CD14-positive monocyte (primary cell): ENCODE data around the gene USP54. TPM values are rescaled to one million over a fixed set of nuclear protein-coding genes. Genes with fewer than 3 reads are reported as not detected.

Source experiments
- DNase-seq, 3 donors: peaks; one replicate each; pipeline ENCODE4 v3.0.0-alpha.2; 2011 to 2022
- H2AFZ ChIP-seq: 2 replicates; pipeline ENCODE4 v1.6.0; 2012; ENCODE audit warnings: mild to moderate bottlenecking, low read depth, low read length, inconsistent platforms; ENCODE audit not compliant: insufficient read depth, poor library complexity, severe bottlenecking
- H3K27ac ChIP-seq, 2 donors: 1 replicate in 1 of 2; 2 replicates in 1 of 2; pipeline ENCODE4 v1.5.1; 2012 to 2013; ENCODE audit warnings: low read length in 2 of 2, control low read depth in 1 of 2, inconsistent platforms in 1 of 2, low read depth in 1 of 2, mild to moderate bottlenecking in 1 of 2
- H3K27me3 ChIP-seq, 2 donors: one replicate each; pipeline versions ENCODE4 v1.6.0 to v1.6.1; 2011 to 2013; ENCODE audit warnings: low read length in 2 of 2; ENCODE audit not compliant: control insufficient read depth in 2 of 2, insufficient read depth in 2 of 2
- H3K36me3 ChIP-seq, 2 donors: replicated peaks in 1 of 2; 1 replicate in 1 of 2; 2 replicates in 1 of 2; pipeline versions ENCODE4 v1.5.1 to v1.6.1; 2012 to 2013; ENCODE audit warnings: low read length in 2 of 2, control low read depth in 1 of 2, inconsistent platforms in 1 of 2, mild to moderate bottlenecking in 1 of 2; ENCODE audit not compliant: insufficient read depth in 2 of 2, control insufficient read depth in 1 of 2
- H3K4me1 ChIP-seq, 2 donors: 1 replicate in 1 of 2; 2 replicates in 1 of 2; pipeline versions ENCODE4 v1.5.1 to v1.6.1; 2012 to 2013; ENCODE audit warnings: low read length in 2 of 2, control low read depth in 1 of 2, inconsistent platforms in 1 of 2, mild to moderate bottlenecking in 1 of 2, moderate library complexity in 1 of 2; ENCODE audit not compliant: insufficient read depth in 2 of 2, control insufficient read depth in 1 of 2
- H3K4me2 ChIP-seq: replicated peaks from 2 replicates; pipeline ENCODE3; 2012; ENCODE audit warnings: low read length, moderate library complexity, mild to moderate bottlenecking; ENCODE audit not compliant: poor library complexity, severe bottlenecking; ENCODE audit errors: extremely low read depth
- H3K4me3 ChIP-seq, 3 experiments: fragments of 200-600 bp in 1 of 3; sonication (generic) in 1 of 3; replicated peaks in 1 of 3; 1 replicate in 2 of 3; 2 replicates in 1 of 3; pipeline ENCODE4 v1.5.1; 2011 to 2013; ENCODE audit warnings: low read length in 3 of 3, mild to moderate bottlenecking in 3 of 3, control low read depth in 2 of 3, low read depth in 2 of 3, inconsistent platforms in 1 of 3, moderate library complexity in 1 of 3
- H3K79me2 ChIP-seq: 2 replicates; pipeline ENCODE4 v1.6.0; 2012; ENCODE audit warnings: mild to moderate bottlenecking, control low read depth, inconsistent platforms, low read length, moderate library complexity; ENCODE audit not compliant: insufficient read depth
- H3K9ac ChIP-seq: 2 replicates; pipeline ENCODE4 v1.6.0; 2017; ENCODE audit warnings: low read length, mild to moderate bottlenecking; ENCODE audit not compliant: insufficient read depth, poor library complexity, severe bottlenecking
- H3K9me3 ChIP-seq, 2 donors: replicated peaks in 1 of 2; 1 replicate in 1 of 2; 2 replicates in 1 of 2; pipeline versions ENCODE4 v1.5.1 to v1.6.1; 2012 to 2013; ENCODE audit warnings: low read length in 2 of 2, control low read depth in 1 of 2; ENCODE audit not compliant: control insufficient read depth in 1 of 2, insufficient read depth in 1 of 2
- H4K20me1 ChIP-seq: 2 replicates; pipeline ENCODE4 v1.6.0; 2012; ENCODE audit warnings: mild to moderate bottlenecking, low read length, control low read depth, moderate library complexity; ENCODE audit not compliant: insufficient read depth
- H3K27ac Mint-ChIP-seq, 7 donors: one replicate each; pipeline ENCODE4 v1.8.0; 2020; ENCODE audit warnings: mild to moderate bottlenecking in 7 of 7, mixed read lengths in 7 of 7, moderate library complexity in 6 of 7, inconsistent platforms in 2 of 7
- H3K27me3 Mint-ChIP-seq, 3 donors: one replicate each; pipeline ENCODE4 v1.8.0; 2021 to 2022; ENCODE audit warnings: low read depth in 3 of 3, mild to moderate bottlenecking in 3 of 3, mixed read lengths in 3 of 3, moderate library complexity in 3 of 3, inconsistent platforms in 1 of 3
- H3K36me3 Mint-ChIP-seq, 2 donors: one replicate each; pipeline ENCODE4 v1.8.0; 2020; ENCODE audit warnings: mixed read lengths in 2 of 2, inconsistent platforms in 1 of 2, mild to moderate bottlenecking in 1 of 2
- H3K4me1 Mint-ChIP-seq: one replicate; pipeline ENCODE4 v1.8.0; 2020; ENCODE audit warnings: mild to moderate bottlenecking, mixed read lengths
- H3K4me3 Mint-ChIP-seq, 2 donors: one replicate each; pipeline ENCODE4 v1.8.0; 2020; ENCODE audit warnings: mild to moderate bottlenecking in 2 of 2, mixed read lengths in 2 of 2, moderate library complexity in 1 of 2
- H3K9me3 Mint-ChIP-seq, 7 donors: one replicate each; pipeline ENCODE4 v1.8.0; 2020 to 2022; ENCODE audit warnings: mixed read lengths in 7 of 7, mild to moderate bottlenecking in 6 of 7, moderate library complexity in 6 of 7, inconsistent platforms in 2 of 7
- WGBS: methylation state at CpG from one replicate; pipeline ENCODE4 v1.1.5; 2013; ENCODE audit warnings: missing lambda C conversion rate; ENCODE audit not compliant: insufficient coverage; 5-methylcytosine and 5-hydroxymethylcytosine counted together
- intact Hi-C, 2 donors: fragments of 100-400 bp; cut with micrococcal nuclease; formaldehyde crosslinking; loops; one replicate each; pipeline versions ENCODE4 v1.15.0 to v1.15.1; 2023
- polyA plus RNA-seq, 3 donors: library from polyadenylated mRNA; depleted of rRNA in 1 of 3; unstranded in 2 of 3; stranded (reverse) in 1 of 3; fragments of 300-500 nt in 2 of 3; fragments of >200 nt in 1 of 3; fragmentation: Illumina TruSeq in 2 of 3; gene quantifications; 1 replicate in 2 of 3; 2 replicates in 1 of 3; pipeline ENCODE4 v1.2.3, GENCODE V29; 2012 to 2021
- TF ChIP-seq, protein P1 (sequence below): fragments of 200-600 bp; IDR thresholded peaks from one replicate; pipeline ENCODE4 v1.8.0; 2022; ENCODE audit warnings: antibody characterized with exemption, mild to moderate bottlenecking

USP54 gene
- polyA plus RNA-seq, 3 donors, result 0.28 to 2.4 (median 0.55) TPM

DNA sequence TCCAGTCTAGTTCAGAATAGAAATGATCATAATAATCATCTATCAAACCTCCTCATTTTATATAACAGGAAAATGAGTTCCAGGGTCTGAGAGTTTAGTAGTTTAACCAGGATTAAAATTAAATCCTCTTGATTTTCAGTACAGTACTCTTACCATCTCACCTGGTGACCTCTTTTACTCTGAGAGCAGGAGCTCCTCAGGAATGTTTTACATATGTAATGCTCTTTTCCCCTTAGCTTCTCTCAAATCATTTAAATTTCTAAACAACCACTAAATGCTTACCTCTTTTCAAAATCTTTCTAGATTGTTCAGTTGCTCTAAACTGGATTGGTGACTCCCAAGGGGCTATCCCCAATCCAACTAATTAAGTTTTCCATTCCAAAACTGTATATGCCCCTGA, 85.1 kb downstream of the USP54 start:
- no peak overlapping the region for H3K27ac ChIP-seq
- peaks cover 11 to 12% of the 10 kb centered on the region in 2 donors for H3K4me1 ChIP-seq
- no peak for DNase-seq
- no peaks in the 10 kb centered on the region for H3K79me2 ChIP-seq
- H3K36me3 Mint-ChIP-seq, result peaks cover 26 to 27% of the 10 kb centered on the region in 2 donors
- H3K27me3 ChIP-seq, result no peaks in the 10 kb centered on the region
- peaks cover 0 to 1% (median 0%) of the 10 kb centered on the region in 3 donors for H3K27me3 Mint-ChIP-seq
- H3K4me3 Mint-ChIP-seq, result no peak overlapping the region
- H3K4me1 Mint-ChIP-seq, result peaks cover 10% of the 10 kb centered on the region
- H2AFZ ChIP-seq, result no peak overlapping the region
- no peak overlapping the region for H3K4me2 ChIP-seq
- H3K9me3 Mint-ChIP-seq, result no peaks in the 10 kb centered on the region
- H4K20me1 ChIP-seq, result no peaks in the 10 kb centered on the region
- intact Hi-C loops, result no loop called here
- H3K27ac Mint-ChIP-seq, result no peak overlapping the region
- TF ChIP-seq, protein P1, sequence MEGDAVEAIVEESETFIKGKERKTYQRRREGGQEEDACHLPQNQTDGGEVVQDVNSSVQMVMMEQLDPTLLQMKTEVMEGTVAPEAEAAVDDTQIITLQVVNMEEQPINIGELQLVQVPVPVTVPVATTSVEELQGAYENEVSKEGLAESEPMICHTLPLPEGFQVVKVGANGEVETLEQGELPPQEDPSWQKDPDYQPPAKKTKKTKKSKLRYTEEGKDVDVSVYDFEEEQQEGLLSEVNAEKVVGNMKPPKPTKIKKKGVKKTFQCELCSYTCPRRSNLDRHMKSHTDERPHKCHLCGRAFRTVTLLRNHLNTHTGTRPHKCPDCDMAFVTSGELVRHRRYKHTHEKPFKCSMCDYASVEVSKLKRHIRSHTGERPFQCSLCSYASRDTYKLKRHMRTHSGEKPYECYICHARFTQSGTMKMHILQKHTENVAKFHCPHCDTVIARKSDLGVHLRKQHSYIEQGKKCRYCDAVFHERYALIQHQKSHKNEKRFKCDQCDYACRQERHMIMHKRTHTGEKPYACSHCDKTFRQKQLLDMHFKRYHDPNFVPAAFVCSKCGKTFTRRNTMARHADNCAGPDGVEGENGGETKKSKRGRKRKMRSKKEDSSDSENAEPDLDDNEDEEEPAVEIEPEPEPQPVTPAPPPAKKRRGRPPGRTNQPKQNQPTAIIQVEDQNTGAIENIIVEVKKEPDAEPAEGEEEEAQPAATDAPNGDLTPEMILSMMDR, result no peak
- no peaks in the 10 kb centered on the region for H3K9me3 ChIP-seq
- H3K36me3 ChIP-seq, result peaks cover 10 to 29% of the 10 kb centered on the region in 2 donors
- no peak overlapping the region for H3K4me3 ChIP-seq
- H3K9ac ChIP-seq, result no peak overlapping the region

DNA sequence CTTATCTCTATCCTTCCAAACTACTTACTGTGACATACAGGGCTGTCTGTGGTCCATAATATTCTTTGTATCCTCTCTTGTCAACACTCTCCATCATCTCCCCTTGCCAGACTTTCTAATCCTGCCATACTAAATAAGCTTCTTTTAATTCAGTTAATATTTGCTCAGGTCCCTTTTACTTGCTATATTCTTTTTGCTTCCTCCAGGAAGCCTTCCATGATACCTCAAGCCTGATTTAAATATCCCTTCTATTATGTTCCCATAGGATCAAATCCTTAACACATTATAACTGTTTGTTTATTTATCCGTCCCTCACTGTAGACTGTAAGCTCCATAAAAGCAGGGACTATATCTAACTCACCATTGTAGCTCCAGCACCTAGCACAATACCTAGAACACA, 88.1 kb downstream of the USP54 start:
- Mint-ChIP-seq H3K4me1 (peaks cover 18% of the 10 kb centered on the region), H3K36me3 (peaks cover 26 to 27% of the 10 kb centered on the region in 2 donors), H3K9me3 (no peaks in the 10 kb centered on the region), H3K27ac (no peak overlapping the region), H3K4me3 (no peak overlapping the region), H3K27me3 (peaks cover 0 to 1% (median 0%) of the 10 kb centered on the region in 3 donors)
- Histone ChIP-seq H3K36me3 (peaks cover 10 to 29% of the 10 kb centered on the region in 2 donors), H4K20me1 (no peaks in the 10 kb centered on the region), H3K9ac (no peak overlapping the region), H3K79me2 (no peaks in the 10 kb centered on the region), H3K27me3 (no peaks in the 10 kb centered on the region), H3K27ac (no peak overlapping the region), H2AFZ (no peak overlapping the region), H3K9me3 (no peaks in the 10 kb centered on the region), H3K4me2 (no peak overlapping the region), H3K4me3 (no peak overlapping the region), H3K4me1 (peaks cover 17 to 19% of the 10 kb centered on the region in 2 donors)
- intact Hi-C loops, result no loop called here
- TF ChIP-seq, protein P1, result no peak
- DNase-seq, result no peak
- WGBS, result no CpG with 5 or more reads among the region's 1 CpG
